ENCODE data around the gene HS1BP3.

DNA sequence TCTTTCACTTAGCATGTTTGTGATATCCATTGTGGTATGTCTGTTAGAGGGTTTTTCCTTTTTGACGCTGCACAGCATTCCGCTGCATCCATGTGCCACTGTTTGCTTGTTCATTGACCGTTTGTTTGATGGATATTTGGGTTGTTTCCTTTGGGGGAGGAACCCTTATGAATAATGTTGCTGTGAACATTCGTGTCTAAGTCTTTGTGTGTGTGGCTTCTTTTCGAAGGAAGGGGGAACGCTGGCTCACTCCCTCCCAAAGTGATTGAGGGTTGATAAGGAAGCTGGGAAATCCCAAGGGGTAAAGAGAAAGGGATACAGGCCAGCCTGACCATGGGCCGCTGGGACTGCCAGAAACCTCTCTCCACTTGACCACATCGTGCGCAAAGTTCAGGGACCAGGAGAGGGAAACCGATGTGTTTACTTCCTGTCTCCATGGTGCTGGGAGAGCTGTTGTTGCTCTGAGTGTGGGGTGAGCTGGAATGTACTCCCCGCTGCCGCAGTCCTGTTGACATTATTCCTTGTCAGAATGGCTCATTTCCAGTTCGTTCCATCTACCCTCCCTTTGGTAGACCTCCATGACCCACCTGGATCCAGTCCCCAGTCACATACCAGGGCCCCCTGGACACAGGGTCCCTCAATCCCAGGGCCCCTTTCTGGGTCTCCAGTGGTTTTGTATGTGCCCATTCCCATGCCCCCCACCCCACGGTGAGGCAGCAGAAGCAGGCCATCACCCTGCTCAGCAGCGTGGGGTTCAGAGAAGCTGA lies 39.6 kb downstream of the HS1BP3 start:
- TF ChIP-seq, protein P1, sequence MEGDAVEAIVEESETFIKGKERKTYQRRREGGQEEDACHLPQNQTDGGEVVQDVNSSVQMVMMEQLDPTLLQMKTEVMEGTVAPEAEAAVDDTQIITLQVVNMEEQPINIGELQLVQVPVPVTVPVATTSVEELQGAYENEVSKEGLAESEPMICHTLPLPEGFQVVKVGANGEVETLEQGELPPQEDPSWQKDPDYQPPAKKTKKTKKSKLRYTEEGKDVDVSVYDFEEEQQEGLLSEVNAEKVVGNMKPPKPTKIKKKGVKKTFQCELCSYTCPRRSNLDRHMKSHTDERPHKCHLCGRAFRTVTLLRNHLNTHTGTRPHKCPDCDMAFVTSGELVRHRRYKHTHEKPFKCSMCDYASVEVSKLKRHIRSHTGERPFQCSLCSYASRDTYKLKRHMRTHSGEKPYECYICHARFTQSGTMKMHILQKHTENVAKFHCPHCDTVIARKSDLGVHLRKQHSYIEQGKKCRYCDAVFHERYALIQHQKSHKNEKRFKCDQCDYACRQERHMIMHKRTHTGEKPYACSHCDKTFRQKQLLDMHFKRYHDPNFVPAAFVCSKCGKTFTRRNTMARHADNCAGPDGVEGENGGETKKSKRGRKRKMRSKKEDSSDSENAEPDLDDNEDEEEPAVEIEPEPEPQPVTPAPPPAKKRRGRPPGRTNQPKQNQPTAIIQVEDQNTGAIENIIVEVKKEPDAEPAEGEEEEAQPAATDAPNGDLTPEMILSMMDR (IDR thresholded peaks at IDR 0.05) = no peak
- TF ChIP-seq EZH2phosphoT487 (IDR thresholded peaks at IDR 0.05) (no peak), EZH2 (IDR thresholded peaks at IDR 0.05) (no peak)

Data from neural progenitor cell (in vitro differentiated cells).